GM18520 (cell line): ENCODE measurements around the gene PRSS1.

ENCODE experiments used
- ATAC-seq: cut with Tn5 transposase; IDR thresholded peaks from one replicate; pipeline ENCODE4 v1.9.1; 2021; ENCODE audit not compliant: unreplicated experiment

PRSS1 gene

DNA sequence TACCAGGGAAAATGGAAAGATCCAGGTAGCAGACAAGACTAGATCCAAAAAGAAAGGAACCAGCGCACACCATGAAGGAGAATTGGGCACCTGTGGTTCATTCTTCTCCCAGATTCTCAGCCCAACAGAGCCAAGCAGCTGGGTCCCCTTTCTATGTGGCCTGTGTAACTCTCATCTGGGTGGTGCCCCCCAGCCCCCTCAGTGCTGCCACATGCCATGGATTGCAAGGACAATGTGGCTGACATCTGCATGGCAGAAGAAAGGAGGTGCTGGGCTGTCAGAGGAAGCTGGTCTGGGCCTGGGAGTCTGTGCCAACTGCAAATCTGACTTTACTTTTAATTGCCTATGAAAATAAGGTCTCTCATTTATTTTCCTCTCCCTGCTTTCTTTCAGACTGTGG lies 42.9 kb downstream of the PRSS1 start:
- ATAC-seq: no peak

DNA sequence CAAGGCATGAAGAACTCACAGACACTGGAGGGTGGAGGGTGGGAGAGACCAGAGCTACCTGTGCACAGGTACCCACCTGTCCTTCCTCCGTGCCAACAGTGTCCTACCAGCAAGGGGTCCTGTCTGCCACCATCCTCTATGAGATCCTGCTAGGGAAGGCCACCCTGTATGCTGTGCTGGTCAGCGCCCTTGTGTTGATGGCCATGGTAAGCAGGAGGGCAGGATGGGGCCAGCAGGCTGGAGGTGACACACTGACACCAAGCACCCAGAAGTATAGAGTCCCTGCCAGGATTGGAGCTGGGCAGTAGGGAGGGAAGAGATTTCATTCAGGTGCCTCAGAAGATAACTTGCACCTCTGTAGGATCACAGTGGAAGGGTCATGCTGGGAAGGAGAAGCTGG lies 43.3 kb downstream of the PRSS1 start:
- no peak for ATAC-seq

DNA sequence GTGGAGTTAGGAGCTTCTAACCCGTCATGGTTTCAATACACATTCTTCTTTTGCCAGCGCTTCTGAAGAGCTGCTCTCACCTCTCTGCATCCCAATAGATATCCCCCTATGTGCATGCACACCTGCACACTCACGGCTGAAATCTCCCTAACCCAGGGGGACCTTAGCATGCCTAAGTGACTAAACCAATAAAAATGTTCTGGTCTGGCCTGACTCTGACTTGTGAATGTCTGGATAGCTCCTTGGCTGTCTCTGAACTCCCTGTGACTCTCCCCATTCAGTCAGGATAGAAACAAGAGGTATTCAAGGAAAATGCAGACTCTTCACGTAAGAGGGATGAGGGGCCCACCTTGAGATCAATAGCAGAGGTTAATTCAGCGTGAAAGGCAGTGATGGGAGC lies 43.9 kb downstream of the PRSS1 start:
- ATAC-seq: no peak

DNA sequence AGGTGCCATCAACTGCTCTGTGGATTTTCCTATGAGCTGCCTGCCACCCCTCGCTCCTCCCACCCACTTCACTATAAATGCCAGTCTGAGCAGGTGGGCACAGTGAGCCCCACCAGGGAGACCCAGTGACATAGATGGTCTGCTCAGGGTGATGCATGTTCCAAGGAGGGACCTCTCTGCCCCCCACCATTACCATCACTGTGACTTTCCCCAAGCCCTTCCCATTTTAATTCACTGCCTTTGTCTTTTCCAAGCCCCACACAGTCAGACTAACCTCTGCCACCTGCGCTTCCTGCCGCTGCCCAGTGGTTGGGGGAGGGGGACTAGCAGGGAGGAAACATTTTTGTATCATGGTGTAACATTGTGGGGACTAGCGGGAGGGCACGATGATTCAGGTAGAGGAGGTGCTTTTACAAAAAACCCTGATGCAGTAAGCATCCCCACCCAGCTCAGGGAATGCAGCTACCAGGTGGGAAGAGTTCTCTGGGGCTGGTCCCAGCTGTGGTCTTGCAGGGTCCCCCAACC lies 46.1 kb downstream of the PRSS1 start:
- ATAC-seq: no peak

DNA sequence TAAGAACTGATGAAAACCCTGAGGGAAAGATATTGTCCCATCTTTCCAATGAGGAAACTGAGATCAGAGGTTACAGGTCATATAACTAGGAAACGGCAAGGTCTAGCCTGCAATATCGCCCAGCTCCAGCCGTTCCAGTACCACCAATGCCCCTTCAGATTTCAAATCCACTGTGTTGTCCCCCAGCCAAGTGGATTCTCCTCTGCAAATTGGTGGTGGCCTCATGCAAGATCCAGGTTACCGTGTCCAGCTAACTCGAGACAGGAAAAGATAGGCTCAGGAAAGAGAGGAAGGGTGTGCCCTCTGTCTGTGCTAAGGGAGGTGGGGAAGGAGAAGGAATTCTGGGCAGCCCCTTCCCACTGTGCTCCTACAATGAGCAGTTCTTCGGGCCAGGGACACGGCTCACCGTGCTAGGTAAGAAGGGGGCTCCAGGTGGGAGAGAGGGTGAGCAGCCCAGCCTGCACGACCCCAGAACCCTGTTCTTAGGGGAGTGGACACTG lies 46.8 kb downstream of the PRSS1 start:
- ATAC-seq: no peak

DNA sequence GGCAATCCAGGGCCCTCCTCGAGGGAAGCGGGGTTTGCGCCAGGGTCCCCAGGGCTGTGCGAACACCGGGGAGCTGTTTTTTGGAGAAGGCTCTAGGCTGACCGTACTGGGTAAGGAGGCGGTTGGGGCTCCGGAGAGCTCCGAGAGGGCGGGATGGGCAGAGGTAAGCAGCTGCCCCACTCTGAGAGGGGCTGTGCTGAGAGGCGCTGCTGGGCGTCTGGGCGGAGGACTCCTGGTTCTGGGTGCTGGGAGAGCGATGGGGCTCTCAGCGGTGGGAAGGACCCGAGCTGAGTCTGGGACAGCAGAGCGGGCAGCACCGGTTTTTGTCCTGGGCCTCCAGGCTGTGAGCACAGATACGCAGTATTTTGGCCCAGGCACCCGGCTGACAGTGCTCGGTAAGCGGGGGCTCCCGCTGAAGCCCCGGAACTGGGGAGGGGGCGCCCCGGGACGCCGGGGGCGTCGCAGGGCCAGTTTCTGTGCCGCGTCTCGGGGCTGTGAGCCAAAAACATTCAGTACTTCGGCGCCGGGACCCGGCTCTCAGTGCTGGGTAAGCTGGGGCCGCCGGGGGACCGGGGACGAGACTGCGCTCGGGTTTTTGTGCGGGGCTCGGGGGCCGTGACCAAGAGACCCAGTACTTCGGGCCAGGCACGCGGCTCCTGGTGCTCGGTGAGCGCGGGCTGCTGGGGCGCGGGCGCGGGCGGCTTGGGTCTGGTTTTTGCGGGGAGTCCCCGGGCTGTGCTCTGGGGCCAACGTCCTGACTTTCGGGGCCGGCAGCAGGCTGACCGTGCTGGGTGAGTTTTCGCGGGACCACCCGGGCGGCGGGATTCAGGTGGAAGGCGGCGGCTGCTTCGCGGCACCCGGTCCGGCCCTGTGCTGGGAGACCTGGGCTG lies 47.5 kb downstream of the PRSS1 start:
- ATAC-seq: no peak

DNA sequence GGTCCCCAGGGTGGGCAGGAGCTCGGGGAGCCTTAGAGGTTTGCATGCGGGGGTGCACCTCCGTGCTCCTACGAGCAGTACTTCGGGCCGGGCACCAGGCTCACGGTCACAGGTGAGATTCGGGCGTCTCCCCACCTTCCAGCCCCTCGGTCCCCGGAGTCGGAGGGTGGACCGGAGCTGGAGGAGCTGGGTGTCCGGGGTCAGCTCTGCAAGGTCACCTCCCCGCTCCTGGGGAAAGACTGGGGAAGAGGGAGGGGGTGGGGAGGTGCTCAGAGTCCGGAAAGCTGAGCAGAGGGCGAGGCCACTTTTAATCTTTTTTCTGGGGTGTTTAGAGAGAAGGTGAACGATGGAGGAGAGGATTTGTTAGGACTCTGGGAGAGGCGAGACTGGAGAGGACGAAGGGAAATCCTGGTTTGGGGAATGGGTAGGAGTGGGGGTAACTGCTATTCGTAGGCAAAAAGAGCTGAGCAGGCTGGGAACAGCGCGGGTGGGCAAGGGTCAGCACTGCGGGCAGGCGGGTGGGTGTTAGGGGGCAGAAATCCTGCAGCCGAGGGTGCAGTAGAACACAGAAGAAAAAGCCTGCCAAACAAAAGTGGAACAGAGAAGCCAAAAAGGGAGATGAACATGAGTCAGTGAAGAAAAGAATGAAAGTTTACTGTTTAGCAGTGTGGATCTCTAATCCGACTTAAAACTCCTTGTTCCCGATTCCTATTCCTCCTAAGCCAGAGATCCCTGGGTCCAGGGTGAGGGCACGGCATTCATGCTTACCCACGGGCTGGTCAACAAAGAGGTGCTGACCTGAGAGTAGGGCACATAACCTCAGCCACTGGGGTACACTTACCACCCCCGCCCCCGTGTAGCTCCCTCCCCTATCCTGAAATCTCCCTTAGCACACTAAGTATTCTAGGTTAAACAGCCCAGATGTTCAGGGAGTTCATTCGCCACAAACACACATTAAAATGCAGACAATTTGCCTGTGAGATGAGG lies 48.4 kb downstream of the PRSS1 start:
- ATAC-seq: no peak

DNA sequence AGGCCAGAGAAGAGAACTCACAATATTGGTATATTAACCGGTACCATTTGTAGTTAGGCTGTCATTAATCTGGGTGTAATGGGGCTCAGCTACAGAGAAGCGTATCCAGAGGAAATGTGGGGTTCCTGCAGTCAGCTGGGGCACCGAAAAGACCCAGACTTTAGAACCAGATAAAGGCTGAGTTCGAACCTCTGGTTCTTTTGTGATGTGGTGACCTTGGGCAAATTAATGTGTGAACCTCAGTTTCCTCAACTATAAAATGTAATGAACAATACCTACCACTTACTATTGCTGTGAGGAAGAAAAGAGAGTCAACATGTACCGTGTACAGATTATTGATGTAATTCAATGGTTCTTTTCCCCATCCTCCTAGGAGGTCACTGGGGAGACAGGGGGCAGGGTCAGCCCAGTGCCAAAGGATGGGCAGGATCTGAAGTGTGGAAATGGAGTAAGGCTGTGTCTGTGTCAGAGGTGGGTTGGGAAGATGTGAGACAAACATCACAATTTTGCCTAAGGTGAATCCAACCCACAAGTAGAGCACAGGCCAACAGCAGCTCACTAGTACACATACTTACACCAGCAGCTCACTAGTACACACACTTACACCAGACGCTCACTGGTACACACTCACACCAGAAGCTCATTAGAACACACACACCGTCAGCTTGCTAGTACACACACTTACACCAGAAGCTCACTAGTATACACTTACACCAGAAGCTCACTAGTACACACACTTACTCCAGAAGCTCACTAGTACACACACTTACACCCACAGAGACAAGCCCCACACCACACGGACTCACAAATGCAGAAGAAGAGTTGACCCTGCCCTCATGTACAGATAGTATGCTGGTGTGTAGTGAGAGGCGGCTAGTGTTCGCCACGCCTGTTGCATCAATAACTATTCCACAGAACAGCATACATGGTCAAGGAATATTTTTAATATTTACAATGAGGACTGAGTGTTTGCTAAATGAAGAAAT lies 49.5 kb downstream of the PRSS1 start:
- ATAC-seq: no peak

DNA sequence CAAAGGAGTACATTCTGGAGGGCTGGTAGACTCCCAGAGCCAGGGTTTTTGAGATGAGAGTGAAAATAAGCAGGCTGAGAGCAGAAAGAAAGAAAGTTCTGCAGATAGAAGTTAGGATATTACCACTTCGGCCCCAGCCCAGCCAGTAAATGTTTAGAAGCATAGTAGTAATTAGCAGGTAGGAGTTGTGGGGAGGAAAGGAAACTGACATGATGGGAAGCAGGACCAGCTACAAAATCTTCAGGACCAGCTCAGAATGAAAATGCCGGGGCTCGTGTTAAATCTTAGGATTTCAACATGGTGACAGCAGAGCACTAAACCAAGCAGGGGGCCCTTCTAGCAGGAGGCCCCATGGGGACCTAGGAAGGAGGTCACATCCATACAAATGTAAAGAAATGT lies 50.2 kb downstream of the PRSS1 start:
- ATAC-seq: no peak

DNA sequence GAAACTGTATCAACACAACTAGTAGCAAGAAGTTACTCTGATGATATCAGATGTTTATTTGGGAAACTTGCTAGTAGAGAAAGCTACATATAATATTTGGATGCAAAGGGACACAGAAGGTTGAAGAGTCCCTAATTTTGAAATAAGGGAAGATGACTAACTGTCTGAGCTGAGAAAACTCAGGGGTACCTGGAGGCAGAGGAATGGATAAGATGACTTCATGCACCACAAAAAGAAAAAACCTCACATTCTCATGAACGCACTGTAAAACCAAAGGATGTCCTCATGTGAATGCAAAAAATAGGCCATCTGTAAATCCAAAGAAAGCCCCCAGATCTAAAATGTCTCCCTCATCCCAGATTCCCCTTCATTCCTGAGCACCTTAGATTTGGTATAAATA lies 50.8 kb downstream of the PRSS1 start:
- no peak for ATAC-seq

DNA sequence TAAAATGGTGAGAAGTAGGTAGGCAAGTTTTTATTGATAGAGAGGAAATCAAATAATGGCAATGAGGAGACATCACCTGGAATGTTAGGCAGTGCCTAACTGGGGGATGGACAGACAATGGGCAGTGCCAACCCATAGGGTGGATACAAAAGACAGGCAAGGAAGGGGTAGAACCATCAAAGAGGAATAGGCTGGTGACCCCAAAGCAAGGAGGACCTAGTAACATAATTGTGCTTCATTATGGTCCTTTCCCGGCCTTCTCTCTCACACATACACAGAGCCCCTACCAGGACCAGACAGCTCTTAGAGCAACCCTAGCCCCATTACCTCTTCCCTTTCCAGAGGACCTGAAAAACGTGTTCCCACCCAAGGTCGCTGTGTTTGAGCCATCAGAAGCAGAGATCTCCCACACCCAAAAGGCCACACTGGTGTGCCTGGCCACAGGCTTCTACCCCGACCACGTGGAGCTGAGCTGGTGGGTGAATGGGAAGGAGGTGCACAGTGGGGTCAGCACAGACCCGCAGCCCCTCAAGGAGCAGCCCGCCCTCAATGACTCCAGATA lies 51.5 kb downstream of the PRSS1 start:
- ATAC-seq: no peak

DNA sequence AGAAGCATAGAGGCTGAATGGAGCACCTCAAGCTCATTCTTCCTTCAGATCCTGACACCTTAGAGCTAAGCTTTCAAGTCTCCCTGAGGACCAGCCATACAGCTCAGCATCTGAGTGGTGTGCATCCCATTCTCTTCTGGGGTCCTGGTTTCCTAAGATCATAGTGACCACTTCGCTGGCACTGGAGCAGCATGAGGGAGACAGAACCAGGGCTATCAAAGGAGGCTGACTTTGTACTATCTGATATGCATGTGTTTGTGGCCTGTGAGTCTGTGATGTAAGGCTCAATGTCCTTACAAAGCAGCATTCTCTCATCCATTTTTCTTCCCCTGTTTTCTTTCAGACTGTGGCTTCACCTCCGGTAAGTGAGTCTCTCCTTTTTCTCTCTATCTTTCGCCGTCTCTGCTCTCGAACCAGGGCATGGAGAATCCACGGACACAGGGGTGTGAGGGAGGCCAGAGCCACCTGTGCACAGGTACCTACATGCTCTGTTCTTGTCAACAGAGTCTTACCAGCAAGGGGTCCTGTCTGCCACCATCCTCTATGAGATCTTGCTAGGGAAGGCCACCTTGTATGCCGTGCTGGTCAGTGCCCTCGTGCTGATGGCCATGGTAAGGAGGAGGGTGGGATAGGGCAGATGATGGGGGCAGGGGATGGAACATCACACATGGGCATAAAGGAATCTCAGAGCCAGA lies 52.5 kb downstream of the PRSS1 start:
- no peak for ATAC-seq

DNA sequence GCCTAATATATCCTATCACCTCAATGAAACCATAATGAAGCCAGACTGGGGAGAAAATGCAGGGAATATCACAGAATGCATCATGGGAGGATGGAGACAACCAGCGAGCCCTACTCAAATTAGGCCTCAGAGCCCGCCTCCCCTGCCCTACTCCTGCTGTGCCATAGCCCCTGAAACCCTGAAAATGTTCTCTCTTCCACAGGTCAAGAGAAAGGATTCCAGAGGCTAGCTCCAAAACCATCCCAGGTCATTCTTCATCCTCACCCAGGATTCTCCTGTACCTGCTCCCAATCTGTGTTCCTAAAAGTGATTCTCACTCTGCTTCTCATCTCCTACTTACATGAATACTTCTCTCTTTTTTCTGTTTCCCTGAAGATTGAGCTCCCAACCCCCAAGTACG lies 53.0 kb downstream of the PRSS1 start:
- ATAC-seq: no peak
